Activated T-cell treated with anti-CD3 and anti-CD28 coated beads, Interleukin-2, amount 50 U/mL, for 24 hours (primary cell): ENCODE results near the gene INPP5F.
A peak's percentile ranks its signal among the peaks of the same experiment; 100 is the strongest.

Experiments
- DNase-seq: peaks from one replicate; pipeline ENCODE4 v3.0.0-alpha.2; 2020
- H3K27ac Mint-ChIP-seq: 2 replicates; pipeline ENCODE4 v1.8.0; 2020; ENCODE audit warnings: mild to moderate bottlenecking, mixed read lengths
- H3K27me3 Mint-ChIP-seq: 2 replicates; pipeline ENCODE4 v1.8.0; 2020; ENCODE audit warnings: mixed read lengths
- H3K36me3 Mint-ChIP-seq: 2 replicates; pipeline ENCODE4 v1.8.0; 2020; ENCODE audit warnings: low read depth, mixed read lengths
- H3K4me1 Mint-ChIP-seq: 2 replicates; pipeline ENCODE4 v1.8.0; 2020; ENCODE audit warnings: low read depth, mixed read lengths
- H3K4me3 Mint-ChIP-seq: 2 replicates; pipeline ENCODE4 v1.8.0; 2020; ENCODE audit warnings: mild to moderate bottlenecking, moderate library complexity, mixed read lengths
- H3K9me3 Mint-ChIP-seq: 2 replicates; pipeline ENCODE4 v1.8.0; 2020; ENCODE audit warnings: mixed read lengths

The INPP5F gene

GRCh38 chr10:119796039-119796438, 70.2 kb downstream of the INPP5F start:
- no peaks in the 10 kb centered on the region for H3K27me3 Mint-ChIP-seq
- H3K9me3 Mint-ChIP-seq = no peaks in the 10 kb centered on the region
- peaks cover 3% of the 10 kb centered on the region for H3K4me1 Mint-ChIP-seq
- no peak for DNase-seq
- H3K4me3 Mint-ChIP-seq = no peak overlapping the region
- H3K27ac Mint-ChIP-seq = no peak overlapping the region
- peaks cover 44% of the 10 kb centered on the region for H3K36me3 Mint-ChIP-seq

GRCh38 chr10:119801176-119801575, 75.3 kb downstream of the INPP5F start:
- no peak for DNase-seq
- H3K27me3 Mint-ChIP-seq = no peaks in the 10 kb centered on the region
- no peak overlapping the region for H3K4me3 Mint-ChIP-seq
- no peak overlapping the region for H3K27ac Mint-ChIP-seq
- H3K4me1 Mint-ChIP-seq = peaks cover 8% of the 10 kb centered on the region
- H3K36me3 Mint-ChIP-seq = peaks cover 50% of the 10 kb centered on the region
- H3K9me3 Mint-ChIP-seq = no peaks in the 10 kb centered on the region

DNA sequence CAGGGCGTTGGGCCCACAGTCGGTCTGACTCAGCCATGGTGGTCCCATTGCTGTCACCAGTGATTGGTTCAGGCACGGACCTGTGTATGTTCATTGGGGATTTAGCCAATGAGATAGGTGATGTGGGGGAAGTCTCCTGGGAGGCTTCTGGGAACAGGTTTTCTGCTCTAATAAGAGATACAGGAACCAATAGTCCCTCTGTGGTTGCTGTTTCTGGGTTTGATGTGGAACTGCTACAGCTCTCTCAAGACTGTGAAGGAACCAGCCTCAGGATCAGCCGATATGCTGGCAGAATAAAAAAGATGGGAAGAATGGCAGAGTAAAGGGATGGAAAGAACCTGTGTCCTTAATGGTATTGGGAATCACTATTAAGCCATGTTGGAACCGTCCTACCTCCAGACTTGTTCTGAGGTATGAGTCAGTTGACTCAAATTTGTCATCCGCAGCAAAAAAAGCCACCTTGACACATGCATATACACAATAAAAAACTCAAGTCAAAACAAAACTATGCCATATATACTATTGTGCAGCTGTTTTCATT, 76.2 kb downstream of the INPP5F start:
- Mint-ChIP-seq H3K36me3 (peaks cover 46% of the 10 kb centered on the region), H3K4me1 (peaks cover 8% of the 10 kb centered on the region), H3K4me3 (no peak overlapping the region), H3K27me3 (no peaks in the 10 kb centered on the region), H3K9me3 (no peaks in the 10 kb centered on the region), H3K27ac (no peak overlapping the region)
- no peak for DNase-seq

GRCh38 chr10:119803264-119803663, 77.4 kb downstream of the INPP5F start:
- H3K4me3 Mint-ChIP-seq = no peak overlapping the region
- no peaks in the 10 kb centered on the region for H3K9me3 Mint-ChIP-seq
- H3K36me3 Mint-ChIP-seq = peaks cover 47% of the 10 kb centered on the region

DNA sequence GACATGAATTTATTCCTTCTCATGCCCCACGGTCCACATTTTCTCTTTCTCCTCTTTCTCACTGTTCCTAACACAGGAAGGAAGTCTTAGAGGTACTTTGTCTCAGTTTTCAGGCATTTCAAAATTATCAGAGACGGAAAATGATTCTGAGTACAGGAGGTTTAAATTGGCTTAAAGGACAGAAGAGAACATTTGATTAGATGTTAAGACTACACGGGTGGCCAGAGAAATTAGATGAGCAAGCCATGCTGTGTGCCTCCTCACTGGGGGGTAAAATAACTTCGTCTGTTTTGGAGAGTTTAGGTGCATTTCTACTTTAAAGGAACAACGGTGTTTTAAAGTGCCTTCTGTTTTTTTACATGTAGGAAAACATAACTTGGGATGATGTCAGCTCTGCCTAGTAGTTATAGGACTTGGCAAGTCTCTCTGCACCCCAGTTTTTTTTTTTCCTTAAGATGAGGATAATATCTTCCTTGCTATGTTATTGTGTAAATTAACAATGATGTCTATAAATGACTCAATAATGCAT, 79.9 kb downstream of the INPP5F start:
- DNase-seq = no peak
- no peak overlapping the region for H3K4me3 Mint-ChIP-seq
- H3K27me3 Mint-ChIP-seq = no peaks in the 10 kb centered on the region
- H3K9me3 Mint-ChIP-seq = no peaks in the 10 kb centered on the region
- H3K4me1 Mint-ChIP-seq = peaks cover 12% of the 10 kb centered on the region
- H3K27ac Mint-ChIP-seq = no peak overlapping the region
- peaks cover 43% of the 10 kb centered on the region for H3K36me3 Mint-ChIP-seq

More at GRCh38 chr10:119803264-119803663, 77.4 kb downstream of the INPP5F start:
- Mint-ChIP-seq H3K27me3 (no peaks in the 10 kb centered on the region), H3K27ac (no peak overlapping the region), H3K4me1 (peaks cover 12% of the 10 kb centered on the region)
- DNase-seq = no peak

GRCh38 chr10:119806334-119807130, 80.7 kb downstream of the INPP5F start:
- H3K4me3 Mint-ChIP-seq = no peak overlapping the region
- peaks cover 48% of the 10 kb centered on the region for H3K36me3 Mint-ChIP-seq
- no peaks in the 10 kb centered on the region for H3K9me3 Mint-ChIP-seq
- peaks cover 12% of the 10 kb centered on the region for H3K4me1 Mint-ChIP-seq
- H3K27me3 Mint-ChIP-seq = no peaks in the 10 kb centered on the region
- DNase-seq = no peak
- no peak overlapping the region for H3K27ac Mint-ChIP-seq

GRCh38 chr10:119807960-119808697, 82.3 kb downstream of the INPP5F start:
- peak overlapping the region; percentile 22 for H3K27ac Mint-ChIP-seq
- no peaks in the 10 kb centered on the region for H3K27me3 Mint-ChIP-seq
- no peaks in the 10 kb centered on the region for H3K9me3 Mint-ChIP-seq
- no peak overlapping the region for H3K4me3 Mint-ChIP-seq
- peaks cover 55% of the 10 kb centered on the region for H3K36me3 Mint-ChIP-seq
- H3K4me1 Mint-ChIP-seq = peaks cover 4% of the 10 kb centered on the region
- no peak for DNase-seq

DNA sequence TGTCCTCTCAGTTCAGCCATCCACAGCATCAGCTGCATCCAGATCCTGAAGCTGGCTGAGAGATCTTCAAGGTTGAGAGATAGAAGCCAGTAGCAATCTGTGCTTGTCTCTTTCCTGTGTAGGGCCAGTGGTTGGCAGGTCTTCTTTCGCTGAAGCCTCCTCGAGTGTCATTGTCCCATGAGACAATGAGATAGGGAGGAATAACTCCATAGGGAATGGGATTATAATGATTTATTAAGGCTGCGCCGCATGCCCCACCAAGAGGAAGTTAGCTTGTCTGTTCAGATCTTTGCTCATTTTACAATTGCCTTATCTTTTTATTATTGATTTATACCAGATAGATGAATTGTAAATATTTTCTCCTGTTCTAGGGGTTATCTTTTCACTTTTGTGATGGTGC, 85.3 kb downstream of the INPP5F start:
- Mint-ChIP-seq H3K27ac (no peak overlapping the region), H3K4me3 (no peak overlapping the region), H3K27me3 (no peaks in the 10 kb centered on the region)

DNA sequence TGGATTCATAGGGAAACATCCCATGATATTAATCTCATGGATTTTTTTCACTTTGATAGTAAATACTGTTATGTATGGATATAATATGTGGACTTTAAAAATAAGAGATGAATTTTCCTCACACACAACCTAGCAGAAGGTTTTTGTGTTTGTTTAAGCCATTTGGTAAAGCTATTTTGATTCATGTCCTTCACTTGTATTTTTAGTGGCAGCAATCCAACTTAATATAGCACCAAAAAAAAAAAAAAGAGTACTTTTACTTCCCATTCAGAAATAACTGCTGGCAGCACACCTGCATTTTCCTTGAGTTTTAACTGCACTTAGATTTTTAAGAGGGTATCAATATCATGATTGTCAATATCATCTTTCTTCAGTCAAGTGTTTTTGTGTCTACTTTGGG, 86.8 kb downstream of the INPP5F start:
- Mint-ChIP-seq H3K27ac (no peak overlapping the region), H3K27me3 (no peaks in the 10 kb centered on the region), H3K4me1 (peaks cover 6% of the 10 kb centered on the region), H3K36me3 (peaks cover 59% of the 10 kb centered on the region), H3K4me3 (no peak overlapping the region), H3K9me3 (no peaks in the 10 kb centered on the region)
- no peak for DNase-seq

More for the DNA sequence above, 85.3 kb downstream of the INPP5F start:
- H3K36me3 Mint-ChIP-seq = peaks cover 53% of the 10 kb centered on the region
- no peaks in the 10 kb centered on the region for H3K9me3 Mint-ChIP-seq
- DNase-seq = no peak
- peaks cover 4% of the 10 kb centered on the region for H3K4me1 Mint-ChIP-seq

- Mint-ChIP-seq H3K4me1 (peaks cover 5% of the 10 kb centered on the region), H3K36me3 (peaks cover 65% of the 10 kb centered on the region), H3K4me3 (no peak overlapping the region), H3K27ac (no peak overlapping the region), H3K27me3 (no peaks in the 10 kb centered on the region), H3K9me3 (no peaks in the 10 kb centered on the region)
- no peak for DNase-seq
Measured at GRCh38 chr10:119815671-119816070, 89.8 kb downstream of the INPP5F start.

DNA sequence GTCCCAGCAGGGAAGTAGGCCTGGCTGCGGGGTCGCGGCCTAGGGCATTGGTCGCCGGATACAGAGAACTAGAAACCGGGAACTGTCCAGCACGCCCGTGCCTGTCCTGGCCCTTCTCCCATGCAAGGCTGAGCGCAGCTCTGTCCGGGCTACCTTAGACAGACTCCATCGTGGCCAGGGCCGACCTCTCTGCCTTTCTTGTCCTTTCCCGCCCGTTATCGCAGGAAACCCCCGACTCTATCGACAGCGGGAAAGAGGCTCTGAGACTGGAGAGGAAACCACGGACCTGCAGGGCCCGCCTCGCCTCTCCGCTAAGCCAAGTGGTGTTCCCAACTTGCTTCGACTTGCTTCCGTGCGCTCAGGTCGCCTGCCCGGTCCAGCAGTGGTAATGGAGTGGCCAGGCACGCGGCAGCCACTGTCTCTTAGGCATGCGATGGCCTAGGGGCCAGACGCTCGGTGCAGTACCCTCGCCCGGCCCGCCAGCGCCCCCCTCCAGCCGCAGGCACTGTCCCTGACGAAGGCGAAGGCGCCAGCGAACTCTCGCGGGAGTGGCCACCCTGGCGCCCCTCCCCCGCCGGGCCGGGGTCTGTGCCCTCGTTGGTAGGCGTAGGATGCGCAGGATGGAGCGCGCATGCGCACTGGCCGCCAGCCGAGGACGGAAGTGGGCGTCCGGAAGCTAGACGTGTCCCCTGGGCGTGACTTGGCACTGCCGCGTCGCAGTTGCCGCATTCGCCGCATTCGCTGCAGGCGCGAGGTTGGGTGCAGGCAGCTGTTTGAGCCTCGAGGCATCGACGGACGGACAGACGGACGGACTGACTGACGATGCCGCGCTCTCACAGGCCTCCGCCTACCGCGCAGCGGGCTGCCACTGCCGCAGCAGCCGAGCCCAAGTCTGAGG, 92.4 kb downstream of the INPP5F start:
- DNase-seq = peak; percentile 45

GRCh38 chr10:119818889-119819270, 93.0 kb downstream of the INPP5F start:
- Mint-ChIP-seq H3K36me3 (peaks cover 60% of the 10 kb centered on the region), H3K27ac (peak overlapping the region; percentile 45), H3K4me3 (no peak overlapping the region), H3K27me3 (no peaks in the 10 kb centered on the region), H3K4me1 (peaks cover 5% of the 10 kb centered on the region), H3K9me3 (no peaks in the 10 kb centered on the region)
- no peak for DNase-seq

More for the DNA sequence above, 92.4 kb downstream of the INPP5F start:
- peaks cover 59% of the 10 kb centered on the region for H3K36me3 Mint-ChIP-seq
- no peak overlapping the region for H3K4me3 Mint-ChIP-seq
- no peaks in the 10 kb centered on the region for H3K27me3 Mint-ChIP-seq
- H3K27ac Mint-ChIP-seq = no peak overlapping the region
- peaks cover 5% of the 10 kb centered on the region for H3K4me1 Mint-ChIP-seq
- no peaks in the 10 kb centered on the region for H3K9me3 Mint-ChIP-seq

DNA sequence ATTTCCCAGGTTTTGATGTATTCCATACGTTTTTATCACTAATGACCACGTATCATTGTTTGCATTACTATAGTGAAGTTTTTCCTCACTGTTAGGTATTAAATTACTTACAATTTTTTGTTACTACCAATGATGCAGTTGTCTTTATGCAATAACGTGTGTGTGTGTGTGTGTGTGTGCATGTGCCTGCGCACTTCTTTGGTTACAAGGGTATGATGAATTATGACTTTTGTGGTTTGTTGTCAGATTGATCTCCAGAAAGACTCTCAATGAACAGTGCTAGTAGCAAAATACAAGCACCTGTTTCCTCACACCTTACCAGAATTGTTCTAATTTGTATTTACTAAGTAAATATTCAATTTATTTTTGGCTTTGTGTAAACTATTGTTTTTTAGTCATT, 95.3 kb downstream of the INPP5F start:
- H3K4me3 Mint-ChIP-seq = no peak overlapping the region
- peaks cover 5% of the 10 kb centered on the region for H3K4me1 Mint-ChIP-seq
- no peaks in the 10 kb centered on the region for H3K9me3 Mint-ChIP-seq
- DNase-seq = no peak
- peaks cover 67% of the 10 kb centered on the region for H3K36me3 Mint-ChIP-seq
- no peaks in the 10 kb centered on the region for H3K27me3 Mint-ChIP-seq
- no peak overlapping the region for H3K27ac Mint-ChIP-seq

DNA sequence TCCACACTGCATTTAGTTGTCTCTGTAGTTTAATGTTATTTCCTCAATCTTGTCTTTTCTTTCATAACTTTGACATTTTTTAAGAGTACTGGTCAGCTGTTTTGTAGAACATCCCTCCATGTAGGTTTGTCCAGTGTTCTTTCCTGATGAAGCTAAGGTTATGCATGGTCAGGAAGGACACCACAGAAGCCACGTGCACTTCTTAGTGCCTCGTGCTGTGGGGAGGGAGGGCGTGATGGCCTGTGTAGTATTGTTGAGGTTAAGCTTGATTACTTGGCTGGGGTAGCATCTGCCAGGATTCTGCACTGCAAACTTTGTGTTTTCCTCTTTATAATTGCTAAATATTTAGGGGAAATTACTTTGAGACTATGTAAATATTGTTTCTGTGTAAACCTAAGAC, 98.4 kb downstream of the INPP5F start:
- Mint-ChIP-seq H3K9me3 (no peaks in the 10 kb centered on the region), H3K27me3 (no peaks in the 10 kb centered on the region), H3K4me3 (no peak overlapping the region), H3K4me1 (no peaks in the 10 kb centered on the region), H3K36me3 (peaks cover 75% of the 10 kb centered on the region), H3K27ac (no peak overlapping the region)
- DNase-seq = no peak
